GM12873 (cell line): ENCODE results near the gene OVOL1.

Experiments used
- TF ChIP-seq, protein P1 (sequence below): IDR thresholded peaks from 2 replicates; pipeline ENCODE4 v1.5.1; 2012; ENCODE audit warnings: low read depth, mild to moderate bottlenecking, moderate library complexity, low read length, control low read depth; ENCODE audit not compliant: insufficient read depth; ENCODE audit errors: missing control alignments

The OVOL1 gene

DNA sequence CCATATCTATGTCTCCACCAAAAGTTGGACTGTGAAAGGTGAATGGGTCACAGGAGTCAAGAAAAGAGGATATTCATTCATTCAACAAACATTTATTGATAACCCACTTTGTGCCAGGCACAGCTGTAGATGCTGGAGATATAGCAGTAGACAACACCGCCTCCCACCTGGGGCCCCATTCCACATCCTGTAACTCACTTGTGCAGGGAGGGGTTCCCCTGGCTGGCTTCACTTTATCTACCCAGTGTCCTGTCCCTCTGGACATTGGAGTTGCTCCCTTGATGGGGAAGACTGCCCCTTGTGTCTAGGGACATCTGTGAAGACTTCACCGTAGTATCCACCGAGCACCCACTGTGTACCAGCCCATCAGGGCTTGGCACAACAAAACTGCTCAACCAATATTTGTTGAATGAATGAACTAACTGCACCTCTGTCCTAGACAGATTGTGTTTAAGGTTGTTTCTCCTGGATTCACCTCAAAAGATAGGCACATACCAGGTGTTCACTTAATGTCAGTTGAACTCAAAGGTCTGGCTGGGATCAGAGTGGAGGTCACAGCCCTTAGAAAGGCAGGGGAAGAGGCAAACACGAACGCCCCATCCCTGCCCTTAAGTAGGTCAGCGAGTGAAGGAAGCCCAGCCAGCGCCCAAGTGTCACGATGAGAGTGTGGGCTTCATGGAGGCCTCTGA lies 1.4 kb upstream of the OVOL1 start:
- TF ChIP-seq, protein P1, sequence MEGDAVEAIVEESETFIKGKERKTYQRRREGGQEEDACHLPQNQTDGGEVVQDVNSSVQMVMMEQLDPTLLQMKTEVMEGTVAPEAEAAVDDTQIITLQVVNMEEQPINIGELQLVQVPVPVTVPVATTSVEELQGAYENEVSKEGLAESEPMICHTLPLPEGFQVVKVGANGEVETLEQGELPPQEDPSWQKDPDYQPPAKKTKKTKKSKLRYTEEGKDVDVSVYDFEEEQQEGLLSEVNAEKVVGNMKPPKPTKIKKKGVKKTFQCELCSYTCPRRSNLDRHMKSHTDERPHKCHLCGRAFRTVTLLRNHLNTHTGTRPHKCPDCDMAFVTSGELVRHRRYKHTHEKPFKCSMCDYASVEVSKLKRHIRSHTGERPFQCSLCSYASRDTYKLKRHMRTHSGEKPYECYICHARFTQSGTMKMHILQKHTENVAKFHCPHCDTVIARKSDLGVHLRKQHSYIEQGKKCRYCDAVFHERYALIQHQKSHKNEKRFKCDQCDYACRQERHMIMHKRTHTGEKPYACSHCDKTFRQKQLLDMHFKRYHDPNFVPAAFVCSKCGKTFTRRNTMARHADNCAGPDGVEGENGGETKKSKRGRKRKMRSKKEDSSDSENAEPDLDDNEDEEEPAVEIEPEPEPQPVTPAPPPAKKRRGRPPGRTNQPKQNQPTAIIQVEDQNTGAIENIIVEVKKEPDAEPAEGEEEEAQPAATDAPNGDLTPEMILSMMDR = no peak

DNA sequence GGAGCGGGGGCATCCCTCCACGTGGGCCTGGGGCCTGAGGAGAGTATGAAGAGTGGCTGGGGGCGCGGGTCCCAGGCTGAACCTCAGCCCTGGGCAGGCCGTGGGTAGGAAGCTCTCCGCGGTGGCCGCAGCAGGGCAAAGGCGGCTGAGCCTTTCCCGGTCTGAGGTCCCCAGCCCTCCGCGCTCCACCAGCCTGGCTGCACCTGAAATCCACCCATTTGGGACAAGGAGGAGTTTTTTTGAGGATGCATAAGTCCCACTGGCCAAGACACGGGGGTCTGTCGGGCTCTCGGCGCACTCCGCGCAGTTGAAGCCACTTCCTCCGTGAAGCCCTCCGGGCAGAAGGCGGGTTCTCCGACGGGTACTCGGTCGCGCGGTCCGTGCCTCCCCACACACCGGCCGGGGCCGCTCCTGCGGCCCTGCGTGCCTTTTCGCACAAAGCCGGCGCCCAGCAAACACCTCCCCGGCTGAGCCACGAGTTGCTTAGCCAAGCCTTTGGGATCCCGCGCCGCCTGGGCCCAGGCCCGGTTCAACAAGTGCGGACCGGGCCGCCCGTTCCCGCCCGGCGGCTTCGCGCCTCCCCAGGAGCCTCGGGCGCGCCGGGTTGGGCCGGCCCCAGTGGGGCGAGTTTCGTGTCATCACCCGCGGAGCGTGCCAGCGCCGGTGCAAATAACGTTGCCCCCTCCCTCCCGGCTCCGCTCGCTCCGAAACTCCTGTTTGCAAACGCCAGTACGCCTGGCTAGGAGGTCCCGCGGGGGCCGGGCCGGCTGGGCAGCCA lies 666 bp upstream of the OVOL1 start:
- TF ChIP-seq, protein P1 = no peak

DNA sequence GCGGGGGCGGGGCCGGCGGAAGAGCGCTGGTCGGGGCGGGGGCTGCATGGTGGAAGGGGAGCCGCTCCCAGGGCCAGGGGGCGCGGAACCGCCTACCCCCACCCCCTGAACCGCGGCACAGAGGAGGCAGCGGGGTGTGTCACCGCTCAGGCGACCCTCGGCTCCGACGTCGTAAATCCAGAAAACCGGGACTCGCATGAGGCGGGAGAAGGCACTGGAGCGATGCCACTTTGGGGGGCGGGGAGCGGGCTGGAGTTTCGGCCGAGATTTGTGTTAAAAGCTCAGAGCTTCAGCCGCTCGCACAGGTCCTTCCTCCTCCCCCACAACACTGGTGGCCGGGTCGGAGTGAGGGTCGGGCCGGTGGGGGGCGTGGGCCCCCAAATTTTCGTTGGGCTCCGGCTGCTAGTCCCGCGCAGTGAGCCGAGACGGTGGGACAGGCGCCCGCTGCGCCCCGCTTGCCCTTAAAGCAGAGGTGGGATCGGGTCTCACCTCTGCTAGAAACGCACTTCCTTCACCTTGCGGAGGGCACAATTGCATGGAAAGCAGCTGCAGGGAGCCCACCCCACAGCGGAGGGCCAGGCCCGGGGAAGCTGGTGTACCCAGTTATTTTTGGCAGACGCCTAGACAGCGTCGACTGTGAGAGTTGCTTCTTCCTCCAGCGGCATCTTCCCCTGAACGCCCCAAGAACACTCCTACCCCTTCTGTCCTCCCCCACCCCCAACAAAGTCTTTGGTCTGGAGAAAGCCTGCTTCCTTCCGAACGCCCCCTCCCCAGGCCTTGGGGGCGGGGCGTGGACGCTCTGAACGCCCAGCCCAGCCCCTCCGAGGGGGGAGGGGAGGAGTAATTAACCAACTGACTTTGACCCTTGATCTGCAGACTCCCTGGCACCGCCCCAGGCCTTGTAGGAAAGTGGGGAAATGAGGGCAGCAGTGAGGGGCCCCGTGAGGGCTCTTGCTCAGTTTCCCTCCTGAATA lies 1.1 kb downstream of the OVOL1 start:
- TF ChIP-seq, protein P1 = no peak

DNA sequence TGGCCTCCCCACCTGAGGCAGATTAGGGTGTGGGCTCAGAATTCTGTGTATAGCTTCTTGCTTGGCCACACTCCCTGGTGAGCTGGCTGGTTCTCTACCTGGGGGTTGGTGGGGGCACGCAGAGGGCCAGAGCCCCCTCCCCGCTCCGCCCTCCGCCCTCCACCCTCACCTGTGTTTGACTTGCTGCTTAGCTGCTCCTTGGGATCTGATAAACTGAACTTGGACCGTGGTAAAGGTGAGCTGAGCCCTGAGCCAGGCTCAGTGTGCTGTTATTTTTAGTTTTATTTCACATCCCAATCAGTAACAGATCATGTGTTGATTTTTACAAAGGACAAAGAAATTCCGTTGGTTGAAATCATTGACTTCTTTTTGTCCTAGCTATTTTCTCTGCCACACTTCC lies 2.0 kb downstream of the OVOL1 start:
- TF ChIP-seq, protein P1 = no peak

DNA sequence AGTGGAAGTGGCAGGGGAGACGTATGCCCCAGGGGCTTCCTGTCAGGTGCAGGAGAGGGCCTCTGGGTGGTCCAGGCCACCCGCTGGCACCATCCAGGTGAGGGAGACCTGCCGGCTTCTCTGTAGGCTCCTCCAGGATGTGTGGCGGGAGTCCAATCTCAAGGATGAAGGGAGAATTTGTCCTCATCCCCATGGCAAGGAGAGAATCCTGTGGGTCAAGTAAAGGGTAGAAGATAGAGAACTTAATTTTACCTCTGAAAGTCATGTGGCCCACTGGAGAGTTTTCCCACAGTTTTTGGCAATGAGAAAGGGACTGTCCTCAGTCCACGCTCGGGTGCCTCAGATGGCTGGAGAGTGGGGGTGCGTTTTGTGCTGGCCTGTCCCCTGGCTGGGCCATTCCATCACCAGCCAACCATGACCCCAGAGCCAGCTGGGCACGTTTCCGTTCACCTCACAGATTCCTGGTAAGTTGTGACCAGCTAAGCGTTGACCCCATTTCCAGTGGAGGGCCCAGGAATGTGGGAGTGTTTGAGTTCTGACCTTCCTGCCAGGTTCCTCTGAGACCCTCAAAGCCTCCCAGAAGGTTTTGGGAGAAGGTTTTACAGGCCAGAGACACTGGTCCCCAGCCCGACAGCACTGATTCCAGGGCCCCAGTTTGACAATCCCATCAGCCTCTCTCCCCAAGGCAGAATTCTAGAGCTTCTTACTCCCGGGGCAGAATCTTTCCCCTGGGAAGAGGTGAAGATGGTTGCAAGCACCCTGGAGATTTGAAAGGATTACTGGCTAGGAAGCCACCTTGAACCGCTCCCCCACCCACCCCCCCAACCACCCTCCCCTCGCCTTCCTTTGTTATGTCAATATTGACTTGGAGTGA lies 2.6 kb downstream of the OVOL1 start:
- TF ChIP-seq, protein P1 = no peak

DNA sequence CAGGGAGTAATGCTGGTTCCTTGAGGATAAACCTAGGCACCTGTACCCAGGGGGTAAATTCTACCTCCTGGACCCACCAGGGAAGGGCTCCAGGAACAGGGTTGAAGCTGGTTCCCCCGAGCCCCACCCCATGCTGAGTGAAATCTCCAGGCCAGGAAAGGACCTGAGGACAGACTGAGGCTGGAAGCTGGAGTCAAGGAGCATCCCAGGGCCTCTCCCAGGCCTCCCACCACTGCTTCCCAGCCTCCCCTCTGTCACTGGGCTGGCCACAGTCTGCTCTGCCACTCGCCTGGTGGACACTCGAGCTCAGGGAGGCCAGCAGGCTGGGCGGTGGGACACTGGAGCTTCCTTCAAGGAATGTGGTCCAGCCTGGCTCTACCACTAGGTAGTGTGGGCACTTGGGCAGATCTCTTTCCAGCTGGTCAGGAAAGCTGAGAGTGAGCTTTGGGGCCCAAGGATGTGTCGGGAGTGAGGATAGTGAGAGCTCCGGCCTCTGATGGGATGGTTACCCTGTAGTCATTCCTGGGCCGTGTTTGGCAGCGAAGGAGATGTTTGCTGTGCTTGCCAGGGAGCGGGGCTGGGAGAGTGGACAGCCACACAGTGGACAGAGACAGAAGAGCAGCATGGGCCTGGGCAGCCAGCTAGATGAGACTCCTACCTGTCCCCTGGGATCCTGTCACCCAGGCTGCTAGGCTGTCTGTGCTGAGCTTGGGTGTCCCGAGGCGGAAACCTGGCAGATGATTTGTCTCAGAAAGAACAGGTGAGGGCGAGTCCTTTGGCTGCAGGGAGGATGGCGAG lies 3.4 kb downstream of the OVOL1 start:
- TF ChIP-seq, protein P1 = no peak
